Erythroblast (primary cell): ENCODE data around the gene SPRR3.

Experiments
- DNase-seq, 2 experiments: peaks; one replicate each; lab custom pipeline; 2025; lab: John Stamatoyannopoulos, UW
- GATA1 ChIP-seq: IDR thresholded peaks from 2 replicates; pipeline ENCODE4 v1.6.1; 2011; ENCODE audit warnings: low read depth, mild to moderate bottlenecking, control low read depth, low read length, moderate library complexity
- POLR2A ChIP-seq: IDR thresholded peaks from 2 replicates; pipeline ENCODE4 v1.6.1; 2011; ENCODE audit warnings: mild to moderate bottlenecking, low read length

The SPRR3 gene

DNA sequence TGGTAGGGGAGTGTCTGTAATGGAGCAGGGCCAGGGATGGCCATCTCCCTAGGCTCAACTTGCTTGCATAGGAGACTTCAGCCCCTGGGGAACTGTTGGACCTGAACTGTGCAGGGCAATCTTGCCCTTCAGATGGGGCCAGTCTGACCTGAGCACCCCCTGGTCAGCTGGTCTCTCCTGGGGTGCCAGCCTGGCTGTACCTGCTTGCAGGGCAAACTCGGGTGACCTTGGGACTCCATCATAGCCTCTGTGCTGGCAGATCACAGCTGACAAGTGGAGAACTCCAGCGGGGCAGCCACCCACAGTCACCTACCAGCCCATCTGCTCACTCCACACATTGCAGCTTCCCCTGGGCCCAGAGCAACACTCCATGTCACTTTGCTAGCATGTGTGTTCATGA lies 47.7 kb downstream of the SPRR3 start:
- TF ChIP-seq GATA1 (no peak), POLR2A (no peak)
- no peak for DNase-seq
